HEK293T (cell line): ENCODE measurements around the gene IL2.

Source experiments
- CTCF ChIA-PET: fragments of 350-600 bp; formaldehyde crosslinking; extraction: SDS; loops from one replicate; lab custom pipeline; 2021; ENCODE audit warnings: antibody characterized with exemption, inconsistent platforms; lab: Yijun Ruan, JAX
- POLR2A ChIA-PET: fragments of 350-600 bp; formaldehyde crosslinking; extraction: SDS; loops from one replicate; lab custom pipeline; 2020; ENCODE audit warnings: antibody characterized with exemption, inconsistent platforms; lab: Yijun Ruan, JAX
- DNase-seq: peaks from one replicate; pipeline ENCODE4 v3.0.0; 2012; ENCODE audit warnings: mixed read lengths; ENCODE audit errors: extremely low spot score
- ARNT ChIP-seq: fragments of 450-650 bp; IDR thresholded peaks from 2 replicates; pipeline ENCODE4 v1.6.1; 2017; ENCODE audit warnings: mild to moderate bottlenecking
- BHLHE40 ChIP-seq: fragments of 450-650 bp; IDR thresholded peaks from 2 replicates; pipeline ENCODE4 v1.6.1; 2016; ENCODE audit warnings: mild to moderate bottlenecking, moderate library complexity, borderline replicate concordance
- CTBP1 ChIP-seq: fragments of 450-650 bp; IDR thresholded peaks from 2 replicates; pipeline ENCODE4 v1.6.1; 2016; ENCODE audit warnings: borderline replicate concordance
- ELF4 ChIP-seq: fragments of 450-650 bp; IDR thresholded peaks from 2 replicates; pipeline ENCODE4 v1.6.1; 2017; ENCODE audit warnings: antibody characterized with exemption
- FOXA1 ChIP-seq: fragments of 450-650 bp; IDR thresholded peaks from 2 replicates; pipeline ENCODE4 v1.6.1; 2016; ENCODE audit warnings: mild to moderate bottlenecking
- FOXK2 ChIP-seq: fragments of 450-650 bp; IDR thresholded peaks from 2 replicates; pipeline ENCODE4 v1.6.1; 2016; ENCODE audit warnings: mild to moderate bottlenecking
- FOXM1 ChIP-seq: fragments of 450-650 bp; IDR thresholded peaks from 2 replicates; pipeline ENCODE4 v1.6.1; 2017; ENCODE audit warnings: mild to moderate bottlenecking, borderline replicate concordance
- HDGF ChIP-seq: fragments of 450-650 bp; IDR thresholded peaks from 2 replicates; pipeline ENCODE4 v1.6.1; 2017; ENCODE audit warnings: antibody characterized with exemption, borderline replicate concordance
- L3MBTL2 ChIP-seq: fragments of 450-650 bp; conservative IDR thresholded peaks from 2 replicates; pipeline ENCODE4 v1.6.1; 2016; ENCODE audit warnings: mild to moderate bottlenecking
- LEF1 ChIP-seq: fragments of 450-650 bp; IDR thresholded peaks from 2 replicates; pipeline ENCODE4 v1.6.1; 2017; ENCODE audit warnings: mild to moderate bottlenecking, borderline replicate concordance
- NFRKB ChIP-seq: fragments of 450-650 bp; IDR thresholded peaks from 2 replicates; pipeline ENCODE4 v1.6.1; 2016; ENCODE audit warnings: mild to moderate bottlenecking, moderate library complexity
- SP1 ChIP-seq: fragments of 450-650 bp; IDR thresholded peaks from 2 replicates; pipeline ENCODE4 v1.6.1; 2017
- SUZ12 ChIP-seq: fragments of 450-650 bp; IDR thresholded peaks from 2 replicates; pipeline ENCODE4 v1.6.1; 2016; ENCODE audit warnings: mild to moderate bottlenecking
- TARDBP ChIP-seq: fragments of 450-650 bp; IDR thresholded peaks from 2 replicates; pipeline ENCODE4 v1.6.1; 2016
- ZNF384 ChIP-seq: fragments of 450-650 bp; IDR thresholded peaks from 2 replicates; pipeline ENCODE4 v1.6.1; 2016
- TF ChIP-seq, protein P1 (sequence below): fragments of 450-650 bp; IDR thresholded peaks from 2 replicates; pipeline ENCODE4 v1.6.1; 2016

IL2 gene

DNA sequence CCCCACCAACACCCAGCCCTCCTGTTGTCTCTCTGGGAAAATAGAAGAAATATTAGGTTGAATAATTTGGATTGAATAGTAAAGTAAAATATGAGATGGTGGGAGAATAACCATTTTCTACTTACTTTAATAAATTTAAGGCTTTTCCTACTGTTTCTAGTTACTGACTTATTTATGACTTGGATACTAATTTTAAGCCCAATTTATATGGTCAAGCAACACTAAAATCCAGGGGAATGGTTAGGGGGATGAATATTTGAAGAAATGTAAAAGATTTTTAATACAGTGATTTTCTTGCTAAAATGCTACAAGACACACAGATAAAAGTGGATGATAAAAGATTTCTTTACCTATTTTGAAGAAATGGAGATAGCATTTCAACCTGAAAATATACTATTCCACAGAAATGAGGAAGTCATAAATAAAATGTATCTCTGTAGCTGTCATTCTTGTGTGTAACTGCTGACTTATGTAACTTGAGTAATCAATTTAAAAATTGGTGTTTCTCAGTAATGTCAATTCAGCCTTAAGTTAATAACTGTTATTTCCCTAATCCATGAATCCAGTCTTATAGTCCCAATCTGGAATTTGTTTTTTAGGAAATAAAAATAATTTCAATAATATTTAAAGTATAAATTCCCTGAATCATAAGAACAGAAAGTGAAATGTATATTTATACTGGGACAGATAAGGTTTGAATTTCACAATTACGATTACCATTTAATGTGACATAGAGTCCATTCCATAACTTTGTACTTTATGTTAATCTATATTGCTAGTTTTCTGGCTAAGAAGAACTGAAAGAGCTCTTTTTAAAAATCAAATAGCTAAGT lies 24.3 kb upstream of the IL2 start:
- ChIA-PET CTCF (no interaction called here), POLR2A (no interaction called here)
- TF ChIP-seq FOXM1 (no peak), FOXA1 (no peak), ARNT (no peak), BHLHE40 (no peak), SP1 (no peak), CTBP1 (no peak), FOXK2 (no peak), NFRKB (no peak), LEF1 (no peak), ZNF384 (no peak), HDGF (no peak)
- TF ChIP-seq, protein P1, sequence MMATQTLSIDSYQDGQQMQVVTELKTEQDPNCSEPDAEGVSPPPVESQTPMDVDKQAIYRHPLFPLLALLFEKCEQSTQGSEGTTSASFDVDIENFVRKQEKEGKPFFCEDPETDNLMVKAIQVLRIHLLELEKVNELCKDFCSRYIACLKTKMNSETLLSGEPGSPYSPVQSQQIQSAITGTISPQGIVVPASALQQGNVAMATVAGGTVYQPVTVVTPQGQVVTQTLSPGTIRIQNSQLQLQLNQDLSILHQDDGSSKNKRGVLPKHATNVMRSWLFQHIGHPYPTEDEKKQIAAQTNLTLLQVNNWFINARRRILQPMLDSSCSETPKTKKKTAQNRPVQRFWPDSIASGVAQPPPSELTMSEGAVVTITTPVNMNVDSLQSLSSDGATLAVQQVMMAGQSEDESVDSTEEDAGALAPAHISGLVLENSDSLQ = no peak
- DNase-seq = no peak

DNA sequence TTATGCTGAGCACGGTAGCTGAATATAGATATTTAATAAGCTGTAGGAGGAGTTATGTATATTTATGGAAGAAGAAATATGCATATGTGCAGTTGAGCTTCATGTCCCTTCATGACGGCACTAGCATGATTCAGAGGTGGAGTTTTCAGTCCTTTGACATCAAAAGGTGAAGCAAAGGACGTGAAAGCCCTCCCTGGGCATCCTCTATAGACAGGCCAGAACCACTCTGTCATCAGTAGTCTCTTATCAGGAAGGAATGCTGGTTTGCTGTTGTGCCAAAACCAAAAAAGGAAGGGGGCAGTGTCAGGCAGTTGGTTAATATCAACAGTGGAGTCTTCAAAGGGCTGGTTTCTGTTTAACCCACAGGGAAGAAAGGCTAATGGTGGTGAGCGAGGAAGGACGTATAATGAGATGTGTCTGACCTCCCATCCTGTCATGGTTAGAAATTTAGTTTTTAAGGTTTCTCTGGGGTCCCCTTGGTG lies 23.5 kb upstream of the IL2 start:
- no peak for DNase-seq
- ChIA-PET CTCF (no interaction called here), POLR2A (no interaction called here)
- TF ChIP-seq, protein P1 = no peak
- no peak for TF ChIP-seq NFRKB
- no peak for TF ChIP-seq L3MBTL2
- TF ChIP-seq SUZ12 = no peak
- no peak for TF ChIP-seq CTBP1

DNA sequence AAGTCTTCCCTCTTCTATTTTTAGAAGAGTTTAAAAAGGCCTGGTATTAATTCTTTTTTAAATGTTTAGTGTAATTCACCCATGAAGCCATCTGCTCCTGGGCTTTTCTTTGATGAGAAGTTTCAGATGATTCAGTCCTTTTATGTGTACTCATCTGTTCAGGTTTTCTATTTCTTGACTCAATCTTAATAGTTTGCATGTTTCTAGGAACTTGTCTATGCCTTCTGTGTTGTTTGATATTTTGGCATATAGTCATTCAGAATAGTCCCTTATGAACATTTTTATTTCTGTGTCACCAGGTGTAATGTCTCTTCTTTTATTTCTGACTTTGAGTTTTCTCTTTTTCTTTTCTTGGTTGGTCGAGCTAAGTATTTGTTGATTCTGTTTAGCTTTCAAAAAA lies 20.2 kb upstream of the IL2 start:
- ChIA-PET CTCF (no interaction called here), POLR2A (no interaction called here)
- DNase-seq = no peak
- no peak for TF ChIP-seq LEF1
- TF ChIP-seq SUZ12 = no peak
- TF ChIP-seq BHLHE40 = no peak
- TF ChIP-seq, protein P1 = no peak

DNA sequence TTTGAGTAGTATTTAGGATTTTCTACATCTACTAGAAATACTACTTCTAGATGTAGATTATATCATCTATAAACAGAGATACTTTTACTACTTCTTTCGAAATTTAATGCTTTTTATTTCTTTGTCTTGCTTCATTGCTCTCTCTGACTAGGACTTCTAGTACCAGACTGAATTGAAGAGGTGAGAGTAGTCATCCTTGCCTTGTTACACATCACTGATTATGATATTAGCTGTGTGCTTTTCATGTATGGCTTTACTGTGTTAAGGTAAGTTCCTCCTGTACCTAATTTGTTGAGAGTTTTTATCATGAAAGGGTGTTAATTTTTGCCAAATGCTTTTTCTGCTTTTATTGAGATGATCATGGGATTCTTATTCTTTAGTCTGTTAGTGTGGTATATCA lies 19.6 kb upstream of the IL2 start:
- DNase-seq = no peak
- ChIA-PET POLR2A (no interaction called here), CTCF (no interaction called here)
- TF ChIP-seq FOXK2 = no peak
- no peak for TF ChIP-seq CTBP1
- TF ChIP-seq, protein P1 = no peak
- TF ChIP-seq L3MBTL2 = no peak
- no peak for TF ChIP-seq ARNT
- no peak for TF ChIP-seq HDGF
- TF ChIP-seq NFRKB = no peak
- no peak for TF ChIP-seq SUZ12
- no peak for TF ChIP-seq BHLHE40
- TF ChIP-seq ELF4 = no peak
- TF ChIP-seq TARDBP = no peak
- TF ChIP-seq LEF1 = no peak
- TF ChIP-seq FOXA1 = no peak
- no peak for TF ChIP-seq FOXM1
- TF ChIP-seq ZNF384 = no peak
- TF ChIP-seq SP1 = no peak

DNA sequence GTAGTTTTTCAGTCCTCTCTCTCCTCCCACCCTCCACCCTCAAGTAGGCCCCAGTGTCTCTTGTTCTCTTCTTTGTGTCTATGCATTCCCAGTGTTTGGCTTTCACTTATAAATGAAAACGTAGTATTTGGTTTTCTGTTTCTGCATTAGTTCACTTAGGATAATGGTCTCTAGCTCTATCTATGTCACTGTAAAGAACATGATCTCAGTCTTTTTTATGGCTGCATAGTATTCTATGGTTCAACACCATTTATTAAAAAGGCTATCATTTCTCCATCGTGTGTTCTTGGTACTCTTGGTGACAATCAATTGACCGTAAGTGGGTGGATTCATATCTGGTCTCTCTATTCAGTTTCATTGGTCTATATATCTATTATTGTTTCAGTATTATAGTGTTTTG lies 18.7 kb upstream of the IL2 start:
- no peak for DNase-seq
- POLR2A ChIA-PET = no interaction called here
- TF ChIP-seq SUZ12 (no peak), BHLHE40 (no peak), L3MBTL2 (no peak), FOXA1 (no peak), FOXK2 (no peak), LEF1 (no peak), ZNF384 (no peak)
- TF ChIP-seq, protein P1 = no peak
- CTCF ChIA-PET = no interaction called here
